HEK293 (cell line): ENCODE results near the gene MMS22L.
A peak's percentile ranks its signal among the peaks of the same experiment; 100 is the strongest.

Source experiments
- HOXA7 ChIP-seq: sonication (generic); formaldehyde crosslinking; IDR thresholded peaks from 2 replicates; pipeline ENCODE4 v1.8.1; 2022; ENCODE audit warnings: missing genetic modification reagents, borderline replicate concordance
- HOXC10 ChIP-seq: sonication (generic); formaldehyde crosslinking; IDR thresholded peaks from 2 replicates; pipeline ENCODE4 v1.8.1; 2023; ENCODE audit warnings: mild to moderate bottlenecking, missing genetic modification reagents
- KLF10 ChIP-seq: fragments of 450-650 bp; IDR thresholded peaks from 2 replicates; pipeline ENCODE4 v1.5.1; 2018; ENCODE audit warnings: missing biosample characterization, mild to moderate bottlenecking, missing genetic modification characterization
- KLF17 ChIP-seq: fragments of 450-650 bp; formaldehyde crosslinking; IDR thresholded peaks from 2 replicates; pipeline ENCODE4 v1.5.1; 2016; ENCODE audit warnings: missing biosample characterization, missing genetic modification characterization
- KLF8 ChIP-seq: fragments of 450-650 bp; formaldehyde crosslinking; IDR thresholded peaks from 2 replicates; pipeline ENCODE4 v1.5.1; 2016; ENCODE audit warnings: missing biosample characterization, missing genetic modification characterization
- OSR2 ChIP-seq: fragments of 450-650 bp; formaldehyde crosslinking; IDR thresholded peaks from 2 replicates; pipeline ENCODE4 v1.5.1; 2016; ENCODE audit warnings: missing biosample characterization, missing genetic modification characterization
- PRDM10 ChIP-seq: fragments of 450-650 bp; formaldehyde crosslinking; IDR thresholded peaks from 2 replicates; pipeline ENCODE4 v1.5.1; 2016; ENCODE audit warnings: missing biosample characterization, missing genetic modification characterization
- SCRT1 ChIP-seq: fragments of 450-650 bp; formaldehyde crosslinking; IDR thresholded peaks from 2 replicates; pipeline ENCODE4 v1.5.1; 2016; ENCODE audit warnings: missing biosample characterization, missing genetic modification characterization, borderline replicate concordance
- SCRT2 ChIP-seq: fragments of 450-650 bp; formaldehyde crosslinking; IDR thresholded peaks from 2 replicates; pipeline ENCODE4 v1.5.1; 2016; ENCODE audit warnings: missing biosample characterization, missing genetic modification characterization
- SETDB1 ChIP-seq: IDR thresholded peaks from one replicate; pipeline ENCODE4 v1.6.1; 2017; ENCODE audit warnings: mild to moderate bottlenecking, low read length, moderate library complexity, mixed read lengths; ENCODE audit not compliant: insufficient read length
- SP3 ChIP-seq: fragments of 450-650 bp; formaldehyde crosslinking; IDR thresholded peaks from 2 replicates; pipeline ENCODE4 v1.5.1; 2016; ENCODE audit warnings: missing biosample characterization, missing genetic modification characterization
- YY1 ChIP-seq: fragments of 450-650 bp; formaldehyde crosslinking; IDR thresholded peaks from 2 replicates; pipeline ENCODE4 v1.5.1; 2018; ENCODE audit warnings: missing biosample characterization, missing genetic modification characterization
- ZBTB26 ChIP-seq: fragments of 450-650 bp; formaldehyde crosslinking; optimal IDR thresholded peaks from 2 replicates; pipeline ENCODE3; 2016; ENCODE audit warnings: missing biosample characterization, mild to moderate bottlenecking, missing genetic modification characterization
- ZFHX2 ChIP-seq: fragments of 450-650 bp; formaldehyde crosslinking; conservative IDR thresholded peaks from 2 replicates; pipeline ENCODE4 v1.5.1; 2016; ENCODE audit warnings: missing biosample characterization, missing genetic modification characterization
- ZFP3 ChIP-seq: fragments of 450-650 bp; formaldehyde crosslinking; IDR thresholded peaks from 2 replicates; pipeline ENCODE4 v1.5.1; 2016; ENCODE audit warnings: low read depth, missing biosample characterization, missing genetic modification characterization
- ZNF112 ChIP-seq: fragments of 450-650 bp; formaldehyde crosslinking; IDR thresholded peaks from 2 replicates; pipeline ENCODE4 v1.5.0; 2017; ENCODE audit warnings: missing biosample characterization, missing genetic modification characterization
- ZNF132 ChIP-seq: fragments of 450-650 bp; formaldehyde crosslinking; IDR thresholded peaks from 2 replicates; pipeline ENCODE4 v1.5.1; 2017; ENCODE audit warnings: missing biosample characterization, missing genetic modification characterization, borderline replicate concordance
- ZNF133 ChIP-seq: fragments of 450-650 bp; formaldehyde crosslinking; IDR thresholded peaks from 2 replicates; pipeline ENCODE4 v1.5.1; 2016; ENCODE audit warnings: missing biosample characterization, missing genetic modification characterization
- ZNF211 ChIP-seq: fragments of 450-650 bp; formaldehyde crosslinking; IDR thresholded peaks from 2 replicates; pipeline ENCODE4 v1.5.1; 2016; ENCODE audit warnings: low read depth, missing biosample characterization, missing genetic modification characterization
- ZNF37A ChIP-seq: fragments of 450-650 bp; IDR thresholded peaks from 2 replicates; pipeline ENCODE4 v1.5.1; 2018; ENCODE audit warnings: missing biosample characterization, missing genetic modification characterization
- ZNF518A ChIP-seq: fragments of 450-650 bp; formaldehyde crosslinking; conservative IDR thresholded peaks from 2 replicates; pipeline ENCODE4 v1.5.1; 2016; ENCODE audit warnings: low read depth, missing biosample characterization, missing genetic modification characterization
- ZNF530 ChIP-seq: fragments of 450-650 bp; formaldehyde crosslinking; IDR thresholded peaks from 2 replicates; pipeline ENCODE4 v1.5.1; 2016; ENCODE audit warnings: low read depth, missing biosample characterization, missing genetic modification characterization
- ZNF629 ChIP-seq: fragments of 450-650 bp; formaldehyde crosslinking; IDR thresholded peaks from 2 replicates; pipeline ENCODE4 v1.5.1; 2017; ENCODE audit warnings: missing biosample characterization, missing genetic modification characterization
- ZNF747 ChIP-seq: fragments of 450-650 bp; formaldehyde crosslinking; IDR thresholded peaks from 2 replicates; pipeline ENCODE4 v1.5.1; 2016; ENCODE audit warnings: missing biosample characterization, missing genetic modification characterization
- ZSCAN16 ChIP-seq: fragments of 450-650 bp; formaldehyde crosslinking; IDR thresholded peaks from 2 replicates; pipeline ENCODE4 v1.5.1; 2016; ENCODE audit warnings: missing biosample characterization, missing genetic modification characterization
- TF ChIP-seq, protein P1 (sequence below): fragments of 450-650 bp; formaldehyde crosslinking; IDR thresholded peaks from 2 replicates; pipeline ENCODE4 v1.5.1; 2016; ENCODE audit warnings: missing biosample characterization, missing genetic modification characterization

Gene MMS22L

DNA sequence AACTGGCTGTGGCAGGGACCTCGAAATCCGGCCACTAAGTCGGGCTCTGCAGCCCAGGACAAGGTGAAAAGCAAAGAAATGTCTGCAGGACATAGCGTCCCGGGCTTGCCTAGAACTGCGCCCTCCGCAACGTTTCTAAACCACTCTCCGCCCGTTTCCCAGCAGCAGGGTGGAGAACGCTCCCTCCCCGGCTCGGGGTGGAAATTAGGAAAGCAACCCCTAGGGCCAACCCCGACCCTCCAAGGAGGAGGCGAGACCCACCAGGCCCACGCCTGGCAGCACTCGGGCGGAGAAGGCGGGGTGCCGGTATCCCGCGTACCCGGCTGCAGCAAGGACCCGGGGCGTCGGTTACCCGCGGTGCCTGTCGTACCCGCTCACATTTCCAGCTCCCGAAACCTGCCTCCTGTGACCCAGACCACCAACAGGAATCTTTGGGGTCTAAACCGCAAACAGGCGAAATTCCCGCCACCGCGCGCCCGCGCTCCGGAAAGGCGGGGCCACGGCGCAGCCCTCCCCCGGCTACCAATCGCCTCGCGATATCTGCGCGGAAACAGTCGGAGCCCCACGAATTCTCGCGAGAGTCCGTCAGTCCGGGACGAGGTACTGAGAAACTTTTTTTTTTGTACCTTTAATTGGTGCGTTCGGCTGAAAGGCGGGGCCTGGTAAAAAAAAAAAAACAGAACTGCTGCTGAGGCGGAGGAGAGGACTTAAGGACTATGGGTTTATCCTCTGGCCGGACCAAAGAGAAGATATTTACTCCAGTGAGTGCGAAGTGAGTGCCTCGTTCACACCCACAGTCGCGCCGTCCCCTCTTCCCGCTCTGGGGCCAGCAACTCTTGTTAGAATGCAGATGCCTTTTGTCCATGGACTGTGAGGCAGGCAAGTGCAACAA lies at the start of gene MMS22L (continued):
- TF ChIP-seq ZNF112 (tag by site-specific recombination) (no peak), ZNF530 (tag by site-specific recombination) (no peak), ZNF629 (tag by site-specific recombination) (peak; percentile 61; the same call in 1 of the 2 replicates), ZFHX2 (tag by site-specific recombination) (peak; percentile 85), KLF17 (tag by site-specific recombination) (peak; percentile 76; the same call in 1 of the 2 replicates), HOXA7 (CRISPR knock-in tag) (no peak), SETDB1 (peak; percentile 77), ZNF132 (tag by site-specific recombination) (no peak), SP3 (peak; percentile 94), ZNF747 (tag by site-specific recombination) (no peak), HOXC10 (CRISPR knock-in tag) (no peak), OSR2 (tag by site-specific recombination) (peak; percentile 30; the same call in 1 of the 2 replicates), ZNF133 (tag by site-specific recombination) (no peak), ZFP3 (tag by site-specific recombination) (no peak), KLF8 (tag by site-specific recombination) (peak; percentile 93), ZBTB26 (tag by site-specific recombination) (peak; percentile 96), ZNF37A (tag by site-specific recombination) (no peak), ZNF211 (tag by site-specific recombination) (no peak), ZSCAN16 (no peak), YY1 (peak; percentile 38; the same call in 1 of the 2 replicates), PRDM10 (tag by site-specific recombination) (peak; percentile 50), SCRT1 (tag by site-specific recombination) (no peak), ZNF518A (tag by site-specific recombination) (0 out of 2 replicates have a peak, but pooled peaks have one; percentile 30), KLF10 (tag by site-specific recombination) (0 out of 2 replicates have a peak, but pooled peaks have one; percentile 54), SCRT2 (tag by site-specific recombination) (no peak)
- TF ChIP-seq, protein P1, sequence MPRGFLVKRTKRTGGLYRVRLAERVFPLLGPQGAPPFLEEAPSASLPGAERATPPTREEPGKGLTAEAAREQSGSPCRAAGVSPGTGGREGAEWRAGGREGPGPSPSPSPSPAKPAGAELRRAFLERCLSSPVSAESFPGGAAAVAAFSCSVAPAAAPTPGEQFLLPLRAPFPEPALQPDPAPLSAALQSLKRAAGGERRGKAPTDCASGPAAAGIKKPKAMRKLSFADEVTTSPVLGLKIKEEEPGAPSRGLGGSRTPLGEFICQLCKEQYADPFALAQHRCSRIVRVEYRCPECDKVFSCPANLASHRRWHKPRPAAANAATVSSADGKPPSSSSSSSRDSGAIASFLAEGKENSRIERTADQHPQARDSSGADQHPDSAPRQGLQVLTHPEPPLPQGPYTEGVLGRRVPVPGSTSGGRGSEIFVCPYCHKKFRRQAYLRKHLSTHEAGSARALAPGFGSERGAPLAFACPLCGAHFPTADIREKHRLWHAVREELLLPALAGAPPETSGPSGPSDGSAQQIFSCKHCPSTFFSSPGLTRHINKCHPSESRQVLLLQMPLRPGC (tag by site-specific recombination), result peak; percentile 73
